GM12873 (cell line): ENCODE measurements around the gene HK3.

Experiments used
- CTCF ChIP-seq: IDR thresholded peaks from 2 replicates; pipeline ENCODE4 v1.5.1; 2012; ENCODE audit warnings: low read depth, mild to moderate bottlenecking, moderate library complexity, low read length, control low read depth; ENCODE audit not compliant: insufficient read depth; ENCODE audit errors: missing control alignments

Gene HK3

DNA sequence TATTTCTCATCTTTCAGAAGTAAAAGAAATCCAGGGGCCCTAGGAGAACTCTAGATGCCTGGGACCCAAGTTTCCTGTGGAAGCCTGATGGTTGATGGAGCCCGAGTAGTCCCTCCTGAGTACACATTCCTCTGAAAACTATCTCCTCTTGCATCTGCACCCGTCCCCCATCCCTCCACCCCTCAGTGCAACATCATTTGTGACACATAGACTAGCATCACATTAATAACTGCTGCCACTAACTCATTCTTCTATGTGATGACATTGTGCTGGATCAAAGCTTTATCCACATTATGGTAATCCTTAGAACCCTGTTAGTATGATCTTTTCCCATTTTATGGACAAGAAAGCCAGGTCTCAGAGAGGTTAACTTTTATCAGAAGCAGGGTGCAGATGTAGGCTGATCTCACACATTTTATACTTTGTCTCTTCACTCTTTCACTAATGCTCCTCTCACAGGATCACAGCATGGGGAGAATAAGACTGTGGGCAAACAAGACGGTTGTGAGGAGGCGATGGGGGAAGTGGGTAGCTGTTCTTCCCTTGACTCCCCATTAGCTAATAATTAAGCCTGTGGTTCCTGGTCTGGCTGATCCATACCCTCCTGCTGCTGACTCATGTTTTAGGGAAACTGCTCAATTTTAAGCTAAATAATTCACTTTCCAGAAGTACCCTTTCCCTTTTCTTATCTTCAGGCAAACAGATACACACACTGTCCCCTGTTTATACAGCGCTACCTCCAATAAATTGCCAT, 3.9 kb upstream of the HK3 start:
- TF ChIP-seq CTCF: no peak

DNA sequence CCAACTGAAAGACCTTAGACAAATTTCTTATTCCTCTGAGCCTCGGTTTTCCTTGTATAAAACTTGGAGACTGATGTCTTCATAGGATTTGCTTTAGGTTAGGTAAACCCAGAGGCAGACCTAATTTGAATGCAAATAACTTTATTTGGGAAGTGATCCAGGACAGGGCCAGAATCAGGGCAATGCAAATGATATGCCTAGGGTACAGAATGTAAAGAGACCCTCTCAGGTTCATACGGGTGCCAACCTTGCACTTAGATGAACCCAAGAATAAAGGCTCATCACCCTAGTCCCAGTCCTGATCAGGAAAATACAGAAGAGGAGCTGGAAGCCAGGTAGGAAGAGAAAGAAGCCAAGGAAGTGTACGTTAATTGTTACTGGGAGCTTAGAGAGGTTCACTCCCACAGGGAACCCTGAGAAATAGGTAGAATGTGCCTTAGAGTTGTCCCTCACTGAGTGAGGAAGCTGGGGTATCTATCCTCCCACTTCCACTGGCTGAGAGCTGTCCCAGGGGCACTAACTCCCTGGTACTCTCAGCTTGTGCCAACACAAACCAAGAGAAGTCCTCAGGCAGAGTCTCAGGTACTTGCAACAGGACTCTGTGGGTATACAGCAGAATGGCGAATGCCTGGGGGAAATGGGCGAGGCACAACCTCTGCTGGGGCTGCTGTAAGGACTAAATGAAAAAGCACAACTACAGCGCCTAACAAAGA, 3.1 kb upstream of the HK3 start:
- no peak for TF ChIP-seq CTCF

DNA sequence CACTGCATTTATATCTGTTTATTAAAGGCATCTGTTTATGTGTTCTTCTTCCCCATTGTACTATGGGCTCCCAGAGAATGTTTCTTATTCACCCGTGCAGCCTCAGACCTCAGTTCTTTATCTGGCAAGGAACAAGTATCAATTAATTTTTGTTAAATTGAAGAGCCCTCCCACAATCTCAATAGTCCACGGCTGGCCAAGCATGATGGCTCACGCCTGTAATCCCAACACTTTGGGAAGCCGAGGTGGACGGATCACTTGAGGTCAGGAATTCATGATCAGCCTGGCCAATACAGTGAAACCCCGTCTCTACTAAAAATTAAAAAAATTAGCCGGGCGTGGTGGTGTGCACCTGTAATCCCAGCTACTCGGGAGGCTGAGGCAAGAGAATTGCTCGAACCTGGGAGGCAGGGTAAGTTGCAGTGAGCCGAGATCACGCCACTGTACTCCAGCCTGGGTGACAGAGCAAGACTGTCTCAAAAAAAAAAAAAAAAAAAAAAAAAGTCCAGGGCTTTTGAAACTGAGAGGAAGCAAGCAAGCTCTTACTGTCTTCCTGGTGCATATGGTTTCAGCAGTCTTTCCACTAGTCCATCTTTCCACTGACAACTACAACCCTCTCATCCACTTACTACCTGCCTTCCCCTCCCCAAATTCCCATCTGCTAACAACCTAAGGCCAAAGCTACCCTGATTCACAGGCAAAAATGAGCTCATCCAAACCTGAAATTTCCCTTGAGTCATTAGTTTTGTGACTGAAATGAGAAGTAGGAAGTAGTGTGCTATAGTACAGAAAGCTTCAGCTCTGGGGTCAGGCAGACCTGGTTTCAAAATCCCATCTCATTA, 2.3 kb upstream of the HK3 start:
- TF ChIP-seq CTCF: no peak

- no peak for TF ChIP-seq CTCF
These were observed 1.6 kb upstream of the HK3 start for GRCh38 chr5:176900780-176901204.

DNA sequence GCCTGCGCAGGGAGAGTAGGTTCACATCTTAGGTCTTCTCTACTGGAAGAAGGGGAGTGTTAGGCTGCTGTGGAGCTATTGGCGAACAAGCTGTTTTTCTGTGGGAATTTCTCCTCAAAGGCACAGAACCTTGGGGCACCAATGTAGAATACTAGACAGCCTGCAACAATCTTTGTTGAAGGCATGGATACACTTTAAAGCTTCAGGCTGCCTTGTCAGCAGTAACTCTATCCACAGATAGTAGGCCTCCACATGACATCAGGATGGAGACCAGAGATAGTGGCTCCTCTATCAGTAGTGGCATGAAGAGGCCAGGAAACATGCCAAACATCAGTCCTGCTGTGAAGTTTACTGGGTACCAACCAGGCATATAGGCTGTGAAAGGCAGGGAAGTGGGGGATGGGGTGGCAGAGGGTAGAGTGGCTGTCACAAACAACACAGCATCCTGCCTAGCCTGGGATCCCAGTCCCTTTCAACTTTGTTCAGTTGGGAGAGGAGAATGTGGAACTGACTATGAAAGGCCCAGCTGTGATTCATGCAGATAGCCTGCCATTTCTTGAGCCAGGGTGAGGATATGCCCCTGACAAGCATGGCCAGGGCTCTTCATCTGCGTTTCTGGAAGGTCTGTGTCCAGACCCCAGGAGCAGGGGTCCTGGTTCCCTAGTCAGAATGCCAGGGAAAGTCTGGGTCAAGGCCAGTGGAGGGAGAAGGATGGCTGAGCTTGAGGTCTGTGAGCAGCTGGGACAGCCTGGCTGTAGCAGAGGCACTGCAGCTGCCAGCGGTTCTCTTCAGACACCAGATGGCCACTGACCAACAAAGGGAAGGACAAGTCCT, 1.0 kb upstream of the HK3 start:
- no peak for TF ChIP-seq CTCF

GRCh38 chr5:176897263-176897662, 1.9 kb downstream of the HK3 start:
- TF ChIP-seq CTCF: no peak
